Muscle of leg (tissue), 11 donors: Measurements from ENCODE around the gene RET. TPM values are rescaled to one million over a fixed set of nuclear protein-coding genes. Genes with fewer than 3 reads are reported as not detected.

Experiments used
- DNase-seq: peaks from one replicate; pipeline ENCODE4 v3.0.0; 2013
- H3K27ac ChIP-seq: one replicate; pipeline ENCODE4 v1.5.1; 2013; ENCODE audit warnings: mild to moderate bottlenecking, low read length, control low read depth
- H3K27me3 ChIP-seq: one replicate; pipeline ENCODE4 v1.6.1; 2013; ENCODE audit warnings: low read length; ENCODE audit not compliant: control insufficient read depth, insufficient read depth
- H3K36me3 ChIP-seq: one replicate; pipeline ENCODE4 v1.6.1; 2013; ENCODE audit warnings: low read length; ENCODE audit not compliant: control insufficient read depth, insufficient read depth
- H3K4me1 ChIP-seq: one replicate; pipeline ENCODE4 v1.6.1; 2013; ENCODE audit warnings: low read length; ENCODE audit not compliant: control insufficient read depth, insufficient read depth
- H3K4me3 ChIP-seq: one replicate; pipeline ENCODE4 v1.5.1; 2013; ENCODE audit warnings: low read length, control low read depth
- H3K9me3 ChIP-seq: replicated peaks from 2 replicates; pipeline ENCODE4 v1.6.1; 2013; ENCODE audit warnings: low read depth, low read length; ENCODE audit not compliant: control insufficient read depth
- WGBS: methylation state at CpG from one replicate; pipeline ENCODE4 v1.1.5; 2013; ENCODE audit warnings: missing lambda C conversion rate; ENCODE audit not compliant: insufficient coverage; 5-methylcytosine and 5-hydroxymethylcytosine counted together
- polyA plus RNA-seq, 8 donors: library from polyadenylated mRNA; unstranded; fragments of 120-200 nt; gene quantifications; one replicate each; pipeline versions ENCODE4 v1.2.1 to v1.2.3, GENCODE V29; 2013; ENCODE audit warnings: inconsistent platforms in 1 of 8, low replicate concordance in 1 of 8; ENCODE audit not compliant: insufficient read length in 8 of 8, insufficient read depth in 1 of 8
- total RNA-seq: library from RNA; stranded (reverse); fragments of 120-200 nt; gene quantifications from one replicate; pipeline ENCODE4 v1.2.4, GENCODE V29; 2013

The RET gene
- total and polyA plus RNA-seq, 9 donors = 0.95 to 4.3 (median 1.6) TPM

GRCh38 chr10:43120116-43120928 is 43.5 kb downstream of the RET start:
- 79% methylated on average over 16 of the region's 19 CpGs for WGBS
- Histone ChIP-seq H3K27ac (no peak overlapping the region), H3K4me1 (peaks cover 41% of the 10 kb centered on the region), H3K4me3 (no peak overlapping the region), H3K36me3 (no peaks in the 10 kb centered on the region), H3K9me3 (no peaks in the 10 kb centered on the region), H3K27me3 (no peaks in the 10 kb centered on the region)
- no peak for DNase-seq

DNA sequence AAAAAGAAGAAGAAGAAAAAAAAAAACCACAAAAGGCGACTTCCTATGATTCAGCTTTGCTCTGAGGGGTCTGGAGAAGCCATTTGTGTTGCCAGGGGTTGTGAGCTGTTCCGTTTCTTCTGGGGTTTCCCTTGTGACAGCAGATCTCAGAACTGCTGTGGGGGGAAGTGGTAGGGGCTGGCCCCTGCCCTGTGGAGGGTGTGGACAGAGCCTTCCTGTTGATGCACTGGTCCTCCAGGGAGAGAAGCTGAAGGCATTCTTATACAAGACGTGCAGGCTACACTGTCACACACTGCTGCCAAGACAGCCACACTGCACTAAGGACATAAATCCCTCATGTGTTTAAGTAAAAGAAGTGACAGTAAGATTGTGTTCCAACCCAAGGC is 44.1 kb downstream of the RET start:
- Histone ChIP-seq H3K9me3 (no peaks in the 10 kb centered on the region), H3K4me3 (no peak overlapping the region), H3K36me3 (no peaks in the 10 kb centered on the region), H3K27me3 (no peaks in the 10 kb centered on the region), H3K4me1 (peaks cover 41% of the 10 kb centered on the region), H3K27ac (no peak overlapping the region)
- peak; percentile 72 for DNase-seq
- WGBS = no CpG with 5 or more reads among the region's 3 CpGs

- Histone ChIP-seq H3K9me3 (no peaks in the 10 kb centered on the region), H3K36me3 (no peaks in the 10 kb centered on the region), H3K4me3 (no peak overlapping the region), H3K4me1 (peaks cover 36% of the 10 kb centered on the region), H3K27ac (peak overlapping the region; percentile 4), H3K27me3 (no peaks in the 10 kb centered on the region)
- WGBS = 63% methylated on average over 1 of the region's 1 CpG
- peak; percentile 36 for DNase-seq
Measured at GRCh38 chr10:43121444-43121843, 44.6 kb downstream of the RET start.

DNA sequence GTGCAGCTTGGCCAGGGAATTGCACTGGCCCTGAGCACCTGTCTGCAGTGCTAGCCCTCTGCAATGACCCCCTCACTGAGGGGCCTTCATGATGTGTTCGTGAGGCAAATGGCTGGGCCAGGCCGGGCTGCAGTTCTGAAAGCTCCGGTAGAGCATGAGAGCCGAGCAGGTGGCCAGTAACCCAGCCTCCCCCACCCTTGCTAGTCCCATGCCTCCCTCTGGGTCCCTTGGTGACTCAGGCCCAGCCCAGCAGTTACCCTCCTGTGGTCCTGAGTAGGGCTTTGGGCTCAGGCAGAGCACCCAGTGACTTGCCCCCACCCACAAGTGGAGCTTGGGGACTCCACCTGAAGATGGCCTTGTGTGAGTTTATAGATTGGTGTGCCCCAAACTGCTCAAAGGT is 45.2 kb downstream of the RET start:
- peaks cover 32% of the 10 kb centered on the region for H3K4me1 ChIP-seq
- no peak overlapping the region for H3K4me3 ChIP-seq
- no peaks in the 10 kb centered on the region for H3K27me3 ChIP-seq
- H3K36me3 ChIP-seq = no peaks in the 10 kb centered on the region
- H3K27ac ChIP-seq = no peak overlapping the region
- DNase-seq = no peak
- H3K9me3 ChIP-seq = no peaks in the 10 kb centered on the region
- WGBS = no CpG with 5 or more reads among the region's 4 CpGs

DNA sequence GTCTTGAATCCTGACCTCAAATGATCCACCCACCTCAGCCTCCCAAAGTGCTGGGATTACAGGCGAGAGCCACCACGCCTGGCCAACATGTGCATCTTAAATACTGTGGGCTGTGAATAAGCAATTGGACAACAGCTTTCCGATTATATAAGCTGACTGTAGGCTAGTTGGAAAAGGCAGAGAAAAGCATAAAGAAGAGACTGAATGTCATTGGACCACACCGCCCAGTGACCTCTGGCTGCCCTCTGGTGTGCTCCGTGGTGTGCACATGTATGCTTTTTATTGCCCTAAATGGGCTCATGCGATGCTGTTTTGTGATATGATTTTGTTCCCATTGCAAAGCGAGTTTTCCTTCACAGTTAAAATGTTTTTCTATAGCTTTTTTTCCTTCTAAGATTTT is 46.0 kb downstream of the RET start:
- peak; percentile 60 for DNase-seq
- no peaks in the 10 kb centered on the region for H3K9me3 ChIP-seq
- H3K4me3 ChIP-seq = no peak overlapping the region
- peaks cover 29% of the 10 kb centered on the region for H3K4me1 ChIP-seq
- H3K27ac ChIP-seq = no peak overlapping the region
- no peaks in the 10 kb centered on the region for H3K27me3 ChIP-seq
- 27% methylated on average over 4 of the region's 7 CpGs for WGBS
- no peaks in the 10 kb centered on the region for H3K36me3 ChIP-seq

- Histone ChIP-seq H3K4me1 (peaks cover 29% of the 10 kb centered on the region), H3K4me3 (no peak overlapping the region), H3K9me3 (no peaks in the 10 kb centered on the region), H3K27ac (no peak overlapping the region), H3K27me3 (no peaks in the 10 kb centered on the region), H3K36me3 (no peaks in the 10 kb centered on the region)
- DNase-seq = no peak
- WGBS = 62% methylated on average over 5 of the region's 9 CpGs
Measured at GRCh38 chr10:43123361-43124093, 46.7 kb downstream of the RET start.

- no peak overlapping the region for H3K4me3 ChIP-seq
- H3K4me1 ChIP-seq = peaks cover 29% of the 10 kb centered on the region
- no peak overlapping the region for H3K27ac ChIP-seq
- no peaks in the 10 kb centered on the region for H3K27me3 ChIP-seq
- no peaks in the 10 kb centered on the region for H3K36me3 ChIP-seq
- no peaks in the 10 kb centered on the region for H3K9me3 ChIP-seq
- 70% methylated on average over 6 of the region's 6 CpGs for WGBS
- no peak for DNase-seq
Measured at GRCh38 chr10:43124094-43124521, 47.2 kb downstream of the RET start.

GRCh38 chr10:43124574-43125273 is 47.9 kb downstream of the RET start:
- Histone ChIP-seq H3K4me1 (peaks cover 29% of the 10 kb centered on the region), H3K9me3 (no peaks in the 10 kb centered on the region), H3K4me3 (no peak overlapping the region), H3K27me3 (no peaks in the 10 kb centered on the region), H3K36me3 (no peaks in the 10 kb centered on the region), H3K27ac (no peak overlapping the region)
- WGBS = 80% methylated on average over 7 of the region's 9 CpGs
- no peak for DNase-seq

GRCh38 chr10:43125274-43125845 is 48.5 kb downstream of the RET start:
- no peak overlapping the region for H3K27ac ChIP-seq
- no peaks in the 10 kb centered on the region for H3K27me3 ChIP-seq
- no peaks in the 10 kb centered on the region for H3K36me3 ChIP-seq
- H3K4me1 ChIP-seq = peaks cover 27% of the 10 kb centered on the region
- WGBS = 93% methylated on average over 5 of the region's 8 CpGs
- DNase-seq = no peak
- H3K9me3 ChIP-seq = no peaks in the 10 kb centered on the region
- H3K4me3 ChIP-seq = no peak overlapping the region
